Body of pancreas (tissue), 4 donors: ENCODE measurements around the gene SORCS1.

Experiments used
- POLR2A ChIP-seq, 3 donors: fragments of 450-650 bp; IDR thresholded peaks; one replicate each; pipeline ENCODE4 v1.6.1; 2016; ENCODE audit warnings: antibody characterized with exemption in 3 of 3, mild to moderate bottlenecking in 2 of 3
- TF ChIP-seq, protein P1 (sequence below), 7 experiments: fragments of 450-650 bp in 4 of 7; fragments of 200-600 bp in 3 of 7; sonication (generic) in 3 of 7; IDR thresholded peaks; one replicate each; pipeline ENCODE4 v1.5.1; 2016 to 2019; ENCODE audit warnings: antibody characterized with exemption in 7 of 7

- TF ChIP-seq, protein P1, sequence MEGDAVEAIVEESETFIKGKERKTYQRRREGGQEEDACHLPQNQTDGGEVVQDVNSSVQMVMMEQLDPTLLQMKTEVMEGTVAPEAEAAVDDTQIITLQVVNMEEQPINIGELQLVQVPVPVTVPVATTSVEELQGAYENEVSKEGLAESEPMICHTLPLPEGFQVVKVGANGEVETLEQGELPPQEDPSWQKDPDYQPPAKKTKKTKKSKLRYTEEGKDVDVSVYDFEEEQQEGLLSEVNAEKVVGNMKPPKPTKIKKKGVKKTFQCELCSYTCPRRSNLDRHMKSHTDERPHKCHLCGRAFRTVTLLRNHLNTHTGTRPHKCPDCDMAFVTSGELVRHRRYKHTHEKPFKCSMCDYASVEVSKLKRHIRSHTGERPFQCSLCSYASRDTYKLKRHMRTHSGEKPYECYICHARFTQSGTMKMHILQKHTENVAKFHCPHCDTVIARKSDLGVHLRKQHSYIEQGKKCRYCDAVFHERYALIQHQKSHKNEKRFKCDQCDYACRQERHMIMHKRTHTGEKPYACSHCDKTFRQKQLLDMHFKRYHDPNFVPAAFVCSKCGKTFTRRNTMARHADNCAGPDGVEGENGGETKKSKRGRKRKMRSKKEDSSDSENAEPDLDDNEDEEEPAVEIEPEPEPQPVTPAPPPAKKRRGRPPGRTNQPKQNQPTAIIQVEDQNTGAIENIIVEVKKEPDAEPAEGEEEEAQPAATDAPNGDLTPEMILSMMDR (IDR thresholded peaks at IDR 0.05): no peak
- TF ChIP-seq POLR2A (IDR thresholded peaks at IDR 0.05): no peak
These were observed 582.2 kb downstream of the SORCS1 start for GRCh38 chr10:106582291-106582690.
